Osteoblast (primary cell): ENCODE measurements around the gene TMCC1. TPM values are rescaled to one million over a fixed set of nuclear protein-coding genes. Genes with fewer than 3 reads are reported as not detected.
A peak's percentile ranks its signal among the peaks of the same experiment; 100 is the strongest.

Experiments
- DNase-seq: peaks from one replicate; pipeline ENCODE4 v3.0.0; 2011; ENCODE audit warnings: low spot score, mixed read lengths; ENCODE audit not compliant: insufficient read length; ENCODE audit errors: missing footprints
- H2AFZ ChIP-seq: 2 replicates; pipeline ENCODE4 v1.6.0; 2011; ENCODE audit warnings: mild to moderate bottlenecking, low read length
- H3K27ac ChIP-seq: 2 replicates; pipeline ENCODE4 v1.5.1; 2011; ENCODE audit warnings: mild to moderate bottlenecking, low read depth, low read length, moderate library complexity
- H3K27me3 ChIP-seq: 2 replicates; pipeline ENCODE4 v1.6.0; 2012; ENCODE audit warnings: mild to moderate bottlenecking, control low read depth, inconsistent platforms, low read length, moderate library complexity; ENCODE audit not compliant: insufficient read depth
- H3K36me3 ChIP-seq: 2 replicates; pipeline ENCODE4 v1.5.1; 2011; ENCODE audit warnings: mild to moderate bottlenecking, low read length, control low read depth, moderate library complexity; ENCODE audit not compliant: insufficient read depth
- H3K4me1 ChIP-seq: 2 replicates; pipeline ENCODE4 v1.5.1; 2011; ENCODE audit warnings: mild to moderate bottlenecking, low read length, control low read depth, moderate library complexity; ENCODE audit not compliant: insufficient read depth
- H3K4me2 ChIP-seq: 2 replicates; pipeline ENCODE4 v1.6.0; 2011; ENCODE audit warnings: mild to moderate bottlenecking, low read length; ENCODE audit not compliant: insufficient read depth
- H3K4me3 ChIP-seq: fragments of 200-600 bp; sonication (generic); 3 replicates; pipeline ENCODE4 v1.5.1; 2012; ENCODE audit warnings: mild to moderate bottlenecking, low read length, inconsistent platforms; ENCODE audit not compliant: insufficient read depth
- H3K79me2 ChIP-seq: 2 replicates; pipeline ENCODE4 v1.6.0; 2012; ENCODE audit warnings: mild to moderate bottlenecking, low read length, control low read depth, inconsistent platforms; ENCODE audit not compliant: insufficient read depth
- H3K9me3 ChIP-seq: 2 replicates; pipeline ENCODE4 v1.5.1; 2011; ENCODE audit warnings: low read depth, low read length, control low read depth
- H4K20me1 ChIP-seq: 2 replicates; pipeline ENCODE4 v1.6.0; 2012; ENCODE audit warnings: mild to moderate bottlenecking, low read length, control low read depth; ENCODE audit not compliant: insufficient read depth
- CTCF ChIP-seq: IDR thresholded peaks from 2 replicates; pipeline ENCODE4 v1.5.1; 2011; ENCODE audit warnings: mild to moderate bottlenecking, low read depth, low read length, moderate library complexity; ENCODE audit errors: extremely low read depth
- total RNA-seq: library from RNA; depleted of rRNA; stranded (reverse); fragments of >200 nt; gene quantifications from 2 replicates; pipeline ENCODE4 v1.2.3, GENCODE V29; 2012

TMCC1 gene
- total RNA-seq, 1 donor, result 17.4 TPM

GRCh38 chr3:129618901-129619671 is 274.4 kb downstream of the TMCC1 start:
- H4K20me1 ChIP-seq, result no peaks in the 10 kb centered on the region
- H3K4me3 ChIP-seq, result no peak overlapping the region
- no peak for TF ChIP-seq CTCF
- no peaks in the 10 kb centered on the region for H3K36me3 ChIP-seq
- H3K9me3 ChIP-seq, result no peaks in the 10 kb centered on the region
- no peak overlapping the region for H3K4me2 ChIP-seq
- peaks cover 15% of the 10 kb centered on the region for H3K4me1 ChIP-seq
- H2AFZ ChIP-seq, result no peak overlapping the region
- no peaks in the 10 kb centered on the region for H3K79me2 ChIP-seq
- H3K27ac ChIP-seq, result no peak overlapping the region
- peak; percentile 76 for DNase-seq
- H3K27me3 ChIP-seq, result no peaks in the 10 kb centered on the region

GRCh38 chr3:129618186-129618820 is 275.2 kb downstream of the TMCC1 start:
- H2AFZ ChIP-seq, result no peak overlapping the region
- no peak for TF ChIP-seq CTCF

GRCh38 chr3:129617381-129618185 is 275.9 kb downstream of the TMCC1 start:
- H4K20me1 ChIP-seq, result no peaks in the 10 kb centered on the region
- H3K27me3 ChIP-seq, result no peaks in the 10 kb centered on the region
- H3K79me2 ChIP-seq, result no peaks in the 10 kb centered on the region
- no peak overlapping the region for H3K4me3 ChIP-seq
- H3K4me2 ChIP-seq, result no peak overlapping the region
- H3K36me3 ChIP-seq, result no peaks in the 10 kb centered on the region
- H3K27ac ChIP-seq, result no peak overlapping the region
- H3K4me1 ChIP-seq, result peaks cover 19% of the 10 kb centered on the region
- H3K9me3 ChIP-seq, result no peaks in the 10 kb centered on the region
- no peak for TF ChIP-seq CTCF
- peak; percentile 58 for DNase-seq
- no peak overlapping the region for H2AFZ ChIP-seq

More at GRCh38 chr3:129618186-129618820, 275.2 kb downstream of the TMCC1 start:
- Histone ChIP-seq H3K4me3 (no peak overlapping the region), H3K27ac (no peak overlapping the region), H3K27me3 (no peaks in the 10 kb centered on the region), H3K4me2 (no peak overlapping the region), H3K4me1 (peaks cover 15% of the 10 kb centered on the region), H3K9me3 (no peaks in the 10 kb centered on the region), H4K20me1 (no peaks in the 10 kb centered on the region), H3K79me2 (no peaks in the 10 kb centered on the region), H3K36me3 (no peaks in the 10 kb centered on the region)
- DNase-seq, result peak; percentile 70
